Measurements from ENCODE around the gene OR52B2. TPM values are rescaled to one million over a fixed set of nuclear protein-coding genes. Genes with fewer than 3 reads are reported as not detected.
A peak's percentile ranks its signal among the peaks of the same experiment; 100 is the strongest.

The OR52B2 gene
- total and polyA plus RNA-seq, 12 donors = not detected

DNA sequence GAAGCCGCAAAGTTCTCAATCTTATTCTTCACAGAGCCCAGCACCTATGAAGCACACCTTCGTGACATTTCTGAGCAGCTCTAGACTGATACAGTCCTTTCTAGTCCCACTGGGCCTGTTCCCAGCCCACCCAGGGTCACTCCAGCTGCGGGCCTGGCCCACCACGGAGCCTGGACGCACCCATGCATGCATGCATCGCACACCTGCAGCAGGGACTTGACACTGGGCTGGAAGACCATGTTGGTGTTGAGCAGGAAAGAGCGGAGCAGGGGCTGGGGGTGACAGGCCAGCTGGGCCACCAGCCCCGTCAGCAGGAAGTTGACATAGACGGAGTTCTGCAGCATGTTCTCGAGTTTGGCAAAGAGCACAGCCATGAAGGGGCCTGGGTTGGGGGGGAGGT lies 44.4 kb upstream of the OR52B2 start:
- Histone ChIP-seq H3K36me3 (peaks cover 0 to 100% (median 52%) of the 10 kb centered on the region in 9 donors), H3K4me1 (peaks cover 0 to 11% (median 0%) of the 10 kb centered on the region in 9 donors), H3K4me3 (no peak overlapping the region), H3K9me3 (no peaks in the 10 kb centered on the region), H3K27me3 (no peaks in the 10 kb centered on the region), H3K27ac (no peak overlapping the region)
- intact Hi-C loops (cut with DNase I) = no loop called here
- WGBS, 2 donors = 95% methylated on average over 10 of the region's 10 CpGs
- TF ChIP-seq, protein P1, sequence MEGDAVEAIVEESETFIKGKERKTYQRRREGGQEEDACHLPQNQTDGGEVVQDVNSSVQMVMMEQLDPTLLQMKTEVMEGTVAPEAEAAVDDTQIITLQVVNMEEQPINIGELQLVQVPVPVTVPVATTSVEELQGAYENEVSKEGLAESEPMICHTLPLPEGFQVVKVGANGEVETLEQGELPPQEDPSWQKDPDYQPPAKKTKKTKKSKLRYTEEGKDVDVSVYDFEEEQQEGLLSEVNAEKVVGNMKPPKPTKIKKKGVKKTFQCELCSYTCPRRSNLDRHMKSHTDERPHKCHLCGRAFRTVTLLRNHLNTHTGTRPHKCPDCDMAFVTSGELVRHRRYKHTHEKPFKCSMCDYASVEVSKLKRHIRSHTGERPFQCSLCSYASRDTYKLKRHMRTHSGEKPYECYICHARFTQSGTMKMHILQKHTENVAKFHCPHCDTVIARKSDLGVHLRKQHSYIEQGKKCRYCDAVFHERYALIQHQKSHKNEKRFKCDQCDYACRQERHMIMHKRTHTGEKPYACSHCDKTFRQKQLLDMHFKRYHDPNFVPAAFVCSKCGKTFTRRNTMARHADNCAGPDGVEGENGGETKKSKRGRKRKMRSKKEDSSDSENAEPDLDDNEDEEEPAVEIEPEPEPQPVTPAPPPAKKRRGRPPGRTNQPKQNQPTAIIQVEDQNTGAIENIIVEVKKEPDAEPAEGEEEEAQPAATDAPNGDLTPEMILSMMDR (IDR thresholded peaks at IDR 0.05) = no peak
- ATAC-seq = no peak
- no peak for DNase-seq

DNA sequence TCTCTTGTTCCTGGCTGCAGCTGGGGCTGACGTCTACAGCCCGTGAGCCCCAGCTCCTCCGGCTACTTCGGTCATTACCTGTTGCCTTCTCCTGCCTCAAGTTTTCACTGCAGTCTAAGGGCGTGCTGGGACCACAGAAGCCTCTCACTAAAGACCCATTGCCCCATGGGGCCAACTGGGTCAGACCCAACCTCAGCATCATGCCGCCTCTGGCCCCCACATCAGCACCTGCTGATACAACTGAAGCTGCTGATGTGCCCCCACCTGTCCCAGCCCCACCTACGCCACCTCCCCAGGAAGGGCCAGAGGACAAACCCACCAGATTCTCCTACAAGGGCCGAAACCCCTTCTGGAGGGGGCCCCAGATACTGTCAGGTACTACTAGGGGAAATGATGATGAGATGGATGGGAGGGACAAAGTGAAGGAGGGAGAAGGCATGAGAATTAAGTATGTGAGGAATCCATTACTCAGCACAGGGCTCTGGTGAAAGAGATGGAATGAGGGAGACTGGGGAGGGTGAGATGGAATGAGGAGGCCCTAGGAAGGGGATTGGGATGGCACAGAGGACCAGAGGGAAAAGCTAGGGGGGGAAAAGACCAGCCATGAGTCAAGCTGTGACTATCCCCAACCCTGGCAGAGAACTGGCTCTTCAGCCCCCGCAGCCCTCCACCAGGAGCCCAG lies 40.3 kb upstream of the OR52B2 start:
- DNase-seq (no peak), ATAC-seq (peak in 1 of 8 donors; percentile 20)
- WGBS, 2 donors = 95 to 97% methylated on average over 9 of the region's 9 CpGs
- Histone ChIP-seq H3K27ac (no peak overlapping the region), H3K9me3 (no peaks in the 10 kb centered on the region), H3K4me1 (peaks cover 0 to 7% (median 0%) of the 10 kb centered on the region in 9 donors), H3K36me3 (peaks cover 0 to 100% (median 20%) of the 10 kb centered on the region in 9 donors), H3K27me3 (no peaks in the 10 kb centered on the region), H3K4me3 (no peak overlapping the region)
- TF ChIP-seq, protein P1 (IDR thresholded peaks at IDR 0.05) = no peak
- intact Hi-C loops (cut with DNase I) = no loop called here

DNA sequence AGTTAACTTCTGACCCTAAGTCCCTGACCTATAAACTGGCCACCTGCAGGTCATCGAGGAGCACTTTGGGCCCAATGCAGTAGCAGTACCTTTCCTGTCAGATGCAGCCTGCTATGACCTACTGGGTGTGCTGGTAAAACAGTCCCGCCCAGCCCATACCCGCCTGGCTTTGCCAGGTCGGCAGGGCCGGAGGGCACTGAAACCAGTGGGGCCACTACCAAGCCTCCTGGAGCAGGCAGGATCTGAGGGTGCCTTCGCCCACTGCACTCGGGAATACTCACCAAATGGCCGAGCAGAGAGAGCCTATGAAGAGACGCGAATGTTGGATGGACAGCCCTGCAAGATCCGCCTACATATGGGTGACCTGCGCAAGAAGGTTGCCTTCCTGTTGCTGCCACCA lies 39.7 kb upstream of the OR52B2 start:
- no peak for DNase-seq
- Histone ChIP-seq H3K4me3 (no peak overlapping the region), H3K36me3 (peaks cover 0 to 100% (median 20%) of the 10 kb centered on the region in 9 donors), H3K9me3 (no peaks in the 10 kb centered on the region), H3K27me3 (no peaks in the 10 kb centered on the region), H3K4me1 (peaks cover 0 to 7% (median 0%) of the 10 kb centered on the region in 9 donors), H3K27ac (no peak overlapping the region)
- TF ChIP-seq, protein P1 (IDR thresholded peaks at IDR 0.05) = no peak
- 98 to 99% methylated on average over 12 of the region's 12 CpGs for WGBS, 2 donors
- intact Hi-C loops (cut with DNase I) = no loop called here
- ATAC-seq = no peak

DNA sequence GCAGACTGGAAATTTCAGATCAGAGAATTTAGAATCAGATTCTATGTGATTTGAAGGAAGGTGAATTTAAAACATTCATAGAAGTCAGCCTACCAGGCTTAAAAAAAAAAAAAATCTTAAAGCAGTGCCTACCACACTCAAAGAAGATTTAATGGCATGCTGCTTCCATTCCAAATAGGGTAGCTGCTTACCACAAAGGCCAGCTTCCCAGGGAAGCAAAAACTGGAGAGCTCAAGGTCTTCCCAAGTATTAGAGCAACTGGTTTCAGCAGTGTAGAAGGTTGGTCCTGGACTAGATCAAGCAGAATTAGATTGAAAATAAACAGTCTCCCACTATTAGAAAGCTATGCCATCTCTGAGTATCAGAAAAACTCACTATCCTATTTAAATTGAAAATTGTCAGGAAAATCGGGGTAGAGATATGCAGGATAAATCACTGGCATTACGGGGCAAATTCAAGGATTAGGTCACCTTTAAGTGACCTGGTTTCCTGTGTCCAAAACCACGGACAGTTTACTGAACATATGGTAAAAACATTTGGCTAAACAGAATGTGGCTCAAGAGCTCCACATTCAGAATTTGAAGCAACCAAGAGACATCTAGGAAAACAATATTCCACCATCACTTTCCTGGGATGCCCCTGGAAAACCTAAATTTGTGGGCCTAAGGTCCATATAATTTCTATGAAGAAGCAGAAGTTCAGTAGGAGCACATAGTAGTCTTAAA lies 36.5 kb upstream of the OR52B2 start:
- no peak overlapping the region for H3K27ac ChIP-seq
- peaks cover 0 to 77% (median 6%) of the 10 kb centered on the region in 9 donors for H3K36me3 ChIP-seq
- H3K9me3 ChIP-seq = no peaks in the 10 kb centered on the region
- H3K4me1 ChIP-seq = peaks cover 0 to 22% (median 0%) of the 10 kb centered on the region in 9 donors
- no peak for ATAC-seq
- TF ChIP-seq, protein P1 (IDR thresholded peaks at IDR 0.05) = no peak
- no peaks in the 10 kb centered on the region for H3K27me3 ChIP-seq
- WGBS, 2 donors = 67 to 77% methylated on average over 3 of the region's 3 CpGs
- H3K4me3 ChIP-seq = no peak overlapping the region
- no peak for DNase-seq
- intact Hi-C loops (cut with DNase I) = no loop called here
